G401 (cell line): Measurements from ENCODE around the gene RAB42. TPM values are rescaled to one million over a fixed set of nuclear protein-coding genes. Genes with fewer than 3 reads are reported as not detected.

Source experiments
- DNase-seq: peaks from one replicate; pipeline ENCODE4 v3.0.0-alpha.2; 2015; ENCODE audit warnings: low spot score
- in situ Hi-C: cut with HindIII; loops from 2 replicates; pipeline ENCODE4 v1.10.0; 2016; ENCODE audit warnings: low sequenced_read_pairs, mixed read lengths
- total RNA-seq: library from RNA; depleted of rRNA; stranded (reverse); fragments of >200 nt; shearing (Covaris generic); gene quantifications from 2 replicates; pipeline ENCODE4 v1.2.3, GENCODE V29; 2014; rRNA removed

RAB42 gene
- total RNA-seq, 1 experiment from 2014 or later, result not detected

DNA sequence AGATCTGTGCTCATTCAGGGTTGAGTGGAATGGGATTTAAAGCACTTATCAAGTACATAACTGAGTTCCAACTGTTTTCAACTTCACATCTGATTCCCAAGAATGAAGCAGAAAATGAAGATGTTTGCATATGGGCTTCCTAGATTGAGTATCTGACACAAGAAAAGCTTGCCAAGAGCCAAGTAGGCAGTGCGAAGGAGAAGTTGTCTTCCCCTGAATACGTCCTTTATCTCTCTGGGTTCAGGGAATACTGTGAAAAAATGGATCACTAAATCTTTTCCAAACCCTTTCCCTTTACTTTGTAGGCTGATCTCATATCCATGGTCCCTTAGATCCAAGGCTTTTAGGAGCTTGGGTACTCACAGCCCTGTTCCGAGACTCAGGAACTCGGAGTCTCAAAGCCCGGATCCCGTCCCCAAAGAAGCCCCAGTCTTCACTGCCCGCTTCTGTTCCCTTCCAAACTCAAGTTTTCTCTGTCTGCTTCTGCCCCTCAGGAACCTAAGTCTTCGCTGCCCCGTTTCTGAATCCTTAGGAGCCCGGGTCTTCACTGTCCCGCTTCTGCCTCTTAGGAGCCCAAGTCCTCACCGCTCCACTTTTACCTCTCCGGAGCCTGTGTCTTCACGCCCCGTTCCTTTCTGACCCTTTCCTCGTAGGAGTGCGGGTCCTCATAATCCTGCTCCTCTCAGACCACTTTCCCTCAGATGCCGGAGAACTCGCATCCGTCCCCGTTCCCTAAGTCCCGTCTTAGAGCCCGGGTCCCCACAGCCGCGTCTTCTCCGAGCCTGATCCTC is 50.2 kb downstream of the RAB42 start:
- DNase-seq, result no peak
- in situ Hi-C loops, result no loop called here

DNA sequence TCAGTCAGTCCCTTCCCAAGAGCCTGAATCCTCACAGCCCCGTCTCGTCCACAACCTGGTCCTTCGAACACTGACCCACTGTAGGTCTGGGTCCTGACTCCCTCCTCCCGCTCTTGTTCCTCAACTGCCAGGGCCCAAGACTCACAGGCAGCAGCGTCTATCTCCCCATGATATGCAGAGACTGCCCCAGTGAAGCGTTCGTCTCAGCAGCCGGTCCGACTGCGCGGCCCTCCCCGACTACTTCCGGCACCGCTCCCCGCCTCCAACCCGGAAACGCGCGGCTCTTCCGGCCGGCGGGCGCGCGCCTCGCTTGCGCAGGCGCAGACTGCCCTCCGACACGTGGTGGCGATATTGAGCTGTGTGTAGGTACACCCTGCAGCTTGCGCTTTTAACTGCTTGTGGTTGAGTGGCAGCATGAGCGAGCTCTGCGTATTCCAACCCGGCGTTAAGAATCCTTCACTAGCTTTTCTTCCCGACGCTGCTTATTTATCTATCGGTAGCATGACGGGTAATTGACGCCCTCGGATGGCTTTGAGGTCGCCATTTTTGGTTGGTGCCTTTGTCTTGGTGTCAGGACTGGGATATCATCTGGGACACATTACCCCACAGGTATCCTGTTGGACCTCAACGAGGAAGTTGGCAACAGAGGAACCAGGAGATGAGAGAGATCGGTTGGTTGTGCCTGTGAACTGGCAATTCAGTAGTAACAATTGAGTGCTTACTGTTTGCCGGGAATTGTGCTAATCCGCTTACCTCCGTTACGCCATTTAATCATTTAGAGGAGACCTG is 51.0 kb downstream of the RAB42 start, which contains the start of gene TAF12:
Gene TAF12, minus strand, starts transcription at position 221 of the 789 bp plus-strand sequence. CDS start 20,986 bp downstream, outside the sequence.
- in situ Hi-C loops, result no loop called here
- DNase-seq, result peak; percentile 92

DNA sequence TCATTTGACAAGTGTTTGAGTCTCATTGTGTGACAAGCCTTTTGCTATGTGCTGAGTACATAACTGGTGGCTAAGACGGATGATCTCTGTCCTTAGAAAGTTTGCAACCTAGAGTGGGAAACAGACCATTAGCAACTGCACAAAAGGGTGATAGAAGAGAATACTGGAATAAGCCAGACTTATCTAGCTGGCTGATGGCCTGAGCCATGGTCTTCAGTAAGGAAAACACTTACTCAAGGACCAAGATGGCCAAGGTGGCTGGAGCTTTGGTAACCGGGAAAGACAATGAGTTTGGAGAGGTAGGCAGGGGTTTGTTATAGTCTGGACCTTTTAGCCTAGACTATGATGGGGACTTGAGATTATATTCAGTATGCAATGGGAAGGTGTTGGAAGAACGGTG is 52.4 kb downstream of the RAB42 start:
- in situ Hi-C loops, result no loop called here
- no peak for DNase-seq

Other genes with a start within 250 kb of the RAB42 start
- 3.4 and 4.8 TPM in 2 replicates for gene PHACTR4, start 222.5 kb upstream of the RAB42 start, total RNA-seq
- gene RCC1, start 86.2 kb upstream of the RAB42 start, total RNA-seq, result 116 and 139 TPM in 2 replicates
- gene TRNAU1AP, start 39.2 kb upstream of the RAB42 start, total RNA-seq, result 20.2 and 35.6 TPM in 2 replicates
- 33.8 and 44.9 TPM in 2 replicates for gene TAF12, start 50.8 kb downstream of the RAB42 start, total RNA-seq
- not detected in 2 replicates for gene RNU11, start 56.3 kb downstream of the RAB42 start, total RNA-seq
- gene GMEB1, start 76.5 kb downstream of the RAB42 start, total RNA-seq, result 11.8 and 12.2 TPM in 2 replicates
- gene YTHDF2, start 144.7 kb downstream of the RAB42 start, total RNA-seq, result 94.2 and 99.4 TPM in 2 replicates
- not detected in 2 replicates for gene OPRD1, start 219.9 kb downstream of the RAB42 start, total RNA-seq